Stimulated activated naive CD4-positive, alpha-beta T cell treated with Interleukin-2 at 50 U/mL for 16 hours (primary cell): ENCODE data around the gene SLC48A1.
A peak's percentile ranks its signal among the peaks of the same experiment; 100 is the strongest.

Source experiments
- DNase-seq: peaks from one replicate; lab custom pipeline; 2025; lab: John Stamatoyannopoulos, UW

The SLC48A1 gene

DNA sequence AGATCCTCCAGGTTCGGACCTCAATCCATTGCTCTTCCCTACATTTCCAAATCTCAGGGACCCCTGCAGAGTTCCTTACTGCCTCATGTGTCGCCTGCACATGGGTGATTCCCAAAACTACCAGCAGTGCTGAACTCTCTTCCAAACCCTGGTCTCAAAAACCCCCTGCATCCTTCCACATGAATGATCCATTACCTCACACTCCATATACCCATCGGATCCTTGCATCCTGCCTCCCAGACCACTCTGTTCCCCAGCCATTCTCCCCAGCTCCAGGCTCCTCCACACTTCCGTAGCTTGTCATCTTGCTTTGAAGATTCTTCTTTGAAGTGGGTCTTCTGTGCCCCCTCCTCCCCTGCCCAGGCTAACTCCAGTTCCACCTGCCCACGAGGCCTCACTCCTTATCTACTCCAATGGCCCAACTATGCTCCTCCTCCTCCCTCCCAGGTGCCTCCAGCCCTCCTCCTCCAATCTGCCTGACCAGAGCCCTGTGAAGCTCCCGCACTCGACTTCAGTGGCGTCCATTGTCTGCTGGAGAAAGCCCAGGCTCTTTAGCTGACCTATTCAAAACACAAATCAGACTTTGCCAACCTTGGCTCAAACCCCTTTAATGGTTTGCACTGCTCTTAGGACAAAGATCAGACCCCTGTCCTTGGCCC is 28.1 kb upstream of the SLC48A1 start:
- no peak for DNase-seq

DNA sequence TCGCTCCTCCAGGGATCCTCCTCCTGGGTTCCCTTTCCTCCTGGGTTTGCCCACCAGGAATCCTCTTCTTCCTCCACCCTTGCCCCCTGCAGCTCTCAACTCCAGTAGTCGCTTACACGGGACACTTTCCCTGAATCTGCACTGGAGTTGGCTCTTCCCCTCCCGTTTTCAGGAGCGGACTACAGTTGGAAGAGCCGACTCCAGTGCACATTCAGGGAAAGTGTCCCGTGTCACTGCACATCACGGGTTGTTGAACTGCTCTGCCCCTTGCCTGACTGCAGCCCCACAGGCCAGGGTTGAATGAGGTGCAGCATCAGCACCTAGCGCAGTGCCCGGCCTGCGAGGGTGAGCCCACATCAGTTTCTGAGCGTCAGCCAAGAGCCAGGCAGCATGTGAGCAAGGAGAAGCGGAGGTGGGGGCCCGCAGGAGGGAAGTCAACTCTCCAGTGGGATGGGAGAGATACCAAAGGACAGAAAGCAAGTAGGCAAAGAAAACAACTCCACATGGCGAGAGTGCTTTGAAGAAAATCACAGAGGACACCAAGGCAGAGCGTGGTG is 27.5 kb upstream of the SLC48A1 start:
- no peak for DNase-seq

DNA sequence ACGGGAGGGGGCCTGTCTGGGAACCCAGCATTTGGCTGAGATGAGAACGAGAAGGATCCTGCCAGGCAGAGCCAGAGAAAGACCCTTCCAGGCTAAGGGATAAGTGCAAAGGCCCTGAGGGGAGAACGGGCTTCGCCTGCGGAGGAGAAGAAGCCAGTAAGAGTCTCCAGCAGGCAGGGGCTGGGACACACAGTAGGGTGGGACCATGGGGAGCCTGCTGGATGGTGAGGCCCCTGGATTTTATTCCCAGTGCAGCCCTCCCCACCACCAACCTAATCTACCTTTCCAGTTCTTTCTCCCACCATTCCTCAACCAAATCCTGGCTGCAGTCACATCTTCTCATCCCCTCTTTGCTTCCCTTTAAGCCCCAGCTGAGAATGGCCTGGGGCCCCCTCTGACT is 27.0 kb upstream of the SLC48A1 start:
- no peak for DNase-seq

DNA sequence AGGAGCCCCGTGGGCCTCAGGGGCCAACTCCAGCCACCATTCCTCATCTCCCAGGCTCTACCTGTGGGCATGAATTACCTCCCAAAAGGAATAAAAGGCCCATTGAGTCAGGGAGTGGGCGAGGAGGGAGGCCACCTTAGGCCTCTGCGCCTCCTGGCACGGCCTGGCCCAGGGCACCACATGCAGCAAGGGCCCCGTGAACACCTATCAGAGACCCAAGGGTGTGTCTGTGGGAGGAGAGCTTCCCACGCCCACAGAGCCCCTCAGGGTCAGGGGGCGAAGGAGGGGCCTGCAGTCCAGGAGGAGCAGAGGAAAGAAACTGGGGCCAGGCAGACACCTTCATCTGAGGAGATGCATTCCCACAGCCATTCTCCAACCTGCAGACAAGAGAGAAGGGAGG is 26.5 kb upstream of the SLC48A1 start:
- DNase-seq = no peak

DNA sequence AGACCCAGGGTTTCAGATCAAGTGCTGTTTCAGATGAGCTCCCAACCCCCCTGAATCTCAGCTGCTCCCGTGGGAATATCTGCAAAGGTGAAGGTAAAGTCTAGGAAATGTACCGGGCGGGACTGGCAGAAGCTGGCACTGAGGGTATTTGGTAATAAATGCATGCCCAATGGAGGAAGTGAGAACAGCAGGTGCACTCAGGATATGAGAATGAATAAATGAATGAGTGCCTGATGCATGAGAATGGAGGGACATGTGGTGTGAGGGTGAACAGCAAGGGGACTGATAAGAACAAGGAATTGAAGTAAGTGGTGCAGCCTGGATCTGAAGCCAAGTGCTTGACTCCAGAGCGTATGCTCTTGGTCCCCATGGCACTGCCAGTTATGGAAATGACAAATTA is 25.9 kb upstream of the SLC48A1 start:
- DNase-seq = no peak

DNA sequence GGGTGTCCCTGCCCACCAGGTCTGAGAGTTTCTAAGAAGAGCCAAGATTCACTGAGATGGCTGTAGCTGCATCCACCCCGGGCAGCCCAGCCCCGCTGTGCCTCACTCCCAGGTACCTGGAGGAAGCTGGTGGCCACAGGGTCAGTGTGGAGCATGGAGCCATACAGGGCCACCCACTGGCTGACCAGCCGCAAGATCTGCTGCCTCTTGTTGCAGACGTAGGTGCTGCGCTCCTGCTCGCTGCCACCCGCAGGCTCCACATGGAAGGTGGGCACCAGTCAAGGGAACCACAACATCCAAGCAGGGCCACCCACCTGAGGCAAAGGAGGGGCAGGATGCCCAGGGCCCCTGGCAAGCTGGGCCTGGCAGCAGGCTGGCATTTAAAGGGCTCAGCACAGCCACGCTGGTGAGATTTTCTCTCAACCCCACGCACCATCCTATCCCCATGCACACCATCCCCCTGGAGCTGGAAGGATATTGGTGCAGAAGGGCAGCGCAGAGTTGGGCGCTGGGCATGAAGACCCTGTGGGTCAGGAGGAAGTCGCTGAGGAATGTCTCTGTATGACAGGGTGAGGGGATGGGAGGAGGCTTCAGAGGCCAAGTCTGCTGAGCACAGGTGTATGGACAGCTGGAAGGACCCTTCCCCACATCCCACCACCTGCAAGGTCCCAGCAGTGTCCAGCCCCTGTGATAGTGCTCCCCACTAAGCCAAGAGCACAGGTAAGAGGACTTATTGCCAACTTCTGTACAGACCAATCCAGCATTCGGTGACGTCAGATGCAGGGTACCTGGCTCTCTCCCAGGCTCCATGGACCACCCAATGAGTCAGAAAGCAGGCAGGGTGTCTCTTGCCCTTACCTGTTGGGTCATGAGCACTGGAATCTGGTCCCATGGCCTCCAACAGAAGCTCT is 25.2 kb upstream of the SLC48A1 start:
- DNase-seq = no peak

DNA sequence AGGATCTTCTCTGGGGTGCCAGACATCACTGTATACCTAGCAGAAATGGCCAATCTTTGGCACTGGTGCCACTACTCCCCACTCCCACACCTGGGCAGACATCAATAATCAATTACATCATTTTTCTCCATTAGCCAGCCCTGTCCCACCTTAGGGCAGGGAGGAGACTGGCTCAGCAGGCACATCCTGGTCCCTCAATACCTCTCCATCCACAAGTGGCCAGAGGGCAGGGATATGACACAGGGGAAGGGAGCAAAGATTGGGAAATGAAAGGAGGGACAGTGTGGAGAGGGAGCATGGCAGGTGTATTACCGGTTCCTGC is 24.6 kb upstream of the SLC48A1 start:
- DNase-seq = no peak

DNA sequence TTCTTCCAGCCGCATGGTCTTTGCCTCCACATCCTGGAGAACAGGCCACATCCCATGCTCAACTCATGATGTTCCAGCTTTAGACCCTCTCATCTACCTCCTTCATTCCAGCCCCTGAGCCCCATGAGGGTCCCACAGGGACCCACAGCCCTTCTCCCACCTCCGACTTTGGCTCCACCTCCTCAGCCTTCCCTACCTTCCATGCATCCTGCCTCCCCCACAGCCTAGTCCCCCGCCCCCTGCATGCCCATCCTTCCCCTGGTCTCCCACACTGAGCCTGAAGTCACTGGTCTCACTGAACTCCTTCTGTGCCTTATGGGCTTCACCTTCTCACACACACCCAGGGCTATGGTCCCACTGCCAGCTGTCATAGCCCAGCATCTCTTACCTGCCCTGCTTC is 24.1 kb upstream of the SLC48A1 start:
- no peak for DNase-seq

DNA sequence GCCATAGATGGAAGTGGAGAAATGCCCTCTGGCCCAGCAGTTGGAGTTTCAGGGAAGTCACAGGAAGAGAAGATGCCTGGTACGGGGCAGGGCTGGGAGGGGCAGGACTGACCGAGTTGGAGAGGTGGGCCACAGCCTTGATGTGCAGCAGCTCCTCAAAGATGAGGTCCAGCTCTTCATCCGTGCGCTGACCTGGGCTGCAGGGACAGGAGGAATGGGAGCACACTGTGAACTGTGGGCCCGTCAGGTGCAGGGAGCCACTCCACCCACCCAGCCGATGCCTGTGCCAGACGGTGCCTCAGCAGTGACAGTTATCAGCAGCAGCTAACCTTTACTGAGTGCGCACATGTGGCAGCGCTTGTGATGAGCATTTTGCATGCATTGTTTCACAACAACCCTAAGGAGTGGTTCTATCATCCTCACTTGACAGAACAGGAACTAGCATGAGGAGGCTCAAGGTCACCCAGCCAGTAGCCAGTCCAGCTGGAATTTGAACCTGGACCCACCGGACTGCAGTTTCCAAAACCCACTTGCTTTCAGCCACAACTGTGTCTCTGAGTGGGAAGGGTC is 22.7 kb upstream of the SLC48A1 start:
- DNase-seq = no peak

DNA sequence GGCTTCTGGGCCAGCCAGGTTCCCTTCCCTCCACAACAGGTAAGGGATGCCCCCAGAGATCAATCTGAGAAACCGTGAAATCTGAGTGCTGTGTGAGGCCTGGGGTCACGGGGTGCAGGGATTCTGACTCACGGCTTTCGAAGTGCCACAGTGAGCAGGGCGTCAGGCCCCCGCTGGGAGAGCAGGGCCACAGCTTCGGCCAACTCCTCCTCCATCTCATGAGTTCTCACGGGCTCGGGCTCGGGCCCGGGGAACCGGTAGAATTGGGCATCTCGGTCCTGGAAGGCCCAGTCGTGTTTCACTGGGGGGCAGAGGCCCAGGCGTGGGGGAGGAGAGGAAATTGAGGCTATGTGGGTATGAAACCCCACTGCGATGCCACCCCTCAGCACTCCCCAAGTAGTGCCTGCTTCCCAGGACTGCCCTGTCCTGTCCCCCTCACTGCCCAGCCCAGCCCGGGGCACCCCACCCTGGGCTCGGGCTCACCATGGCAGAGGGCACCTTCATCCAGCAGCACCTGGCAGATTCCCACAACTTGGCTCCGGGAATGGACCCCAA is 22.0 kb upstream of the SLC48A1 start:
- DNase-seq = no peak

DNA sequence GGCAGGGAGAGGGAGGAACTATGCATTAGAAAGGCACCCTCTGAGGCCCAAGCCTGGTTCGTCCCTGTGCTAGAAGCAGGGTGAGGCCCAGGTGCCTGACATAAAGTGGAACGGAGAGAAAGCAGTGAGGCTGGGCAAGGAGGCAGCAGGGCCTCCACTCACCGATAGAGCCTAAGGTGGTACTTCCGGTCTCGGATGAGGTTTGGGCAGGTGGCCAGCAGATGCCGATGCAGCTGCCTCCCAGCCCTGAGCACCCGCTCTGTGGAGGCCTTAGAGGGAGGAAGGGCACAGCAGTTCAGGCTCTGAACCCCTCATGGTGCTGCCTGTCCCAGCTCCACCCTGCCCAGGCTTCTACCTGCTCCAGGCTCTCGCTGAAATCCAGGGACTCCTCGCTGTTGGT is 21.5 kb upstream of the SLC48A1 start:
- DNase-seq = no peak

DNA sequence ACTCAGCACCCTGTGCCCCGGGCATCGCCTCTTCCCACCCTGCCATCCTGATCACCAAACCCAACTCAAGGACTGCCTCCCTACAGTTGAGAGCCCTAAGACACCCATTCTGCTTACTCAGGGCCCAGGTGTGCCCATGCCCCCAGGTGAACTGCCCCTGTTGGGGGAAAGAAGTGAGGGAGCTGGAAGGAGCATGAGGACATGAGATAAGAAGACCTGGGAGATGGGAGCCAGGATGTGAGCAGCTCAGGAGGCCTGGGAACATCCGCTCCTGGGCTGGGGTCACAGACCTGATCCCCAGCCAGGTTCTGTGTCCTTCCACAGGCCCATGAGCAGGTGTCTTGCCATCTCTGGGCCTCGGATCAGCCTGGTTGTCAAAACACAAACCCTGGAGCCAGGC is 20.9 kb upstream of the SLC48A1 start:
- no peak for DNase-seq

DNA sequence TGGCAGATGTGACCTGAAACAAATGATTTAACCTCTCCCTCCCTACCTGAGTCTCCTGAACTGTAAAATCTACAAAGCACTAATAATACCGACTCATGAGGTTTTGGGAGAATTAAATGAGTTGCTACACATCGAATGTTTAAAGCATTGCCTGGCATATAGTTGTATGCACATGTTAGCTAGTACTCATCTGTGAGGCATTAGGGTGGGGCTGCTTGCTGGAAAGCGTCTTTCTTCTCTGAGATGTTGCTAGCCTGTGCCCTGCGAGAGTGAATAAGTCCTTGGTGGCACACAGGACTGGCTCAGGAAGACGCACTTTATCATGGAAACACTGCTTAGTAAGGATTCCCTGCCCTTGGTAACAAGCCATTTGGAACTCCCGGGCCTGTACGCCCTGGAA is 20.5 kb upstream of the SLC48A1 start:
- no peak for DNase-seq

DNA sequence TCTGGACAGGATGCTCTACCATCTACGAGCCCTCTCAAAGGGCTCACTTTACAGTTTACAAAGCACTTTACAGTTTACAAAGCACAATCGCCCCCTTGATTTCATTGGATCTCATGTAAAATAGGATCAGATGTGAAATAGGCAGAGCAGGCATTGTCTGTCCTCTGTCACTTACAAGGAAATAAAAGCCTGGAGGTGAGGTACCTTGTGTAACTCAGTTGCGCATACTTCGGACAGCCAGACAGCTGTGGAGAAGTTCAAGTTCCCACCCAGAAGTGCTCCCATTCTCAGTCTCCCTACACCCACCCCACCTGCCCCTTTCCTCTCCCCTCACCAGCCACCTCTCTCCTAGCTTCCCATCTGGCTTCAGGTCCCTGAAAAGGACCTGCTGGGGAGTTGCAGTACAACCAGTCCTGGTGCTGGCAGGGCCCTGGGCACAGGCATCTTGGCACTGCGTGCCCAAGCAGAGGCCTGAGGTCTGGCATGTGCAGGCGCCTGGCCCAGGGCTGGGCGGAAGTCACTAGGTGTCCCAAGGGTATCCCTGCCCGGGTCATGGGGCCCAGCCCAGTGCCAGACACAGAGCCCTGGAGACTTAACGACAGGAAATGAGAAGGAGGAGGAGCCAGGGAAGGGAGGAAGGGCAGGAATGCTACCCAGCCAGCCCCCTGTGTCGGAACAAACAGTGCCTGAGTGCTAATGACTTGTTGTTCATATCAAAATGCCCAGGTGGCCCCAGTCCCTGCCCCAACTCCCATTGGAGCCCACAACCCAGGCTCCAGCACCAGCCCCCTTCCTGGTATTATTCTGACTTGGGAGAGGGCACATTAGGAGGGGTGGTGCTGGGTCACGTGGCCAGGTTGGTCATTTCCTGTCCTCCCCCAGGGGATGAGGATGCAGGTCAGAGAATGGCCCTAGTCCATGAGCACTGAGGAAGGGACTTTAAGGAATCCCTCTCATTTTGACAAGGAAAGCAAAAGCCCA is 19.7 kb upstream of the SLC48A1 start:
- DNase-seq = no peak

DNA sequence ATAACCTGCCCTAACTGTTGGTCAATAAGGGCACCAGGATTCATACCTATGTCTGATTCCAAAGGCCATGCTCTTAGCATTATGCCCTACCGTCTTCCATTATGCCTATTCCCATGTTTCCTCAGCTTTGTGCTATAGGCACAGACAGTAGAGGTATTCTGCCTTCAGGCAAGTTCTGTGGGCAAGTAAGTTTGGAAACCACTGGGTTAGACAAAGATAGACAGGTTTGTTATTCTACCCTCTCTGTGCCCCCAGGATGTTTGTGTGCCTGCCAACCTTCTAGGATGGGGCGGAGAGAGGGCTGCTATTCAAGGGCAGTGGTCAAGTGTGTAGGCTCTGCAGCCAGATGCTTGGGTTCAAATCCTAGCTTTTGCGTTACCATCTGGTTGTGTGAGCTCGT is 18.9 kb upstream of the SLC48A1 start:
- no peak for DNase-seq

DNA sequence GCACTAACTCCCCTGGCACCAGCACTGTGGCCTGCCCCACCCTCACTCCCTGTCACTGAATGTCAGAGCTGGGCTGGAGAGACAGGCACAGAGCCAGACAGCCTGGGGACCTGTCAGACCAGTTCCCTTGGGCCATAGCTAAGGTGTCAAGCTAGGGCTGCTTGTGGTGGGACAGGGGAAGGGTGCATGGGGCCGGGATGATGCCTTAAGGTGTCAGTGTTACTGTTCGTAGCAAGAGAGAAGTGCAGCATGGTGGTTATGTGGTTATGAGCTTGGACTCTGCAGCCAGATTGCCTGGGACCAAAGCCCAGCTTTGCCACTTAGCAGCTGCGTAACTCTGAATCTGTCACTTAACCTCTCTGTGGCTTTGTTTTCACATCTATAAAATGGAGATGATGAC is 18.2 kb upstream of the SLC48A1 start:
- no peak for DNase-seq

DNA sequence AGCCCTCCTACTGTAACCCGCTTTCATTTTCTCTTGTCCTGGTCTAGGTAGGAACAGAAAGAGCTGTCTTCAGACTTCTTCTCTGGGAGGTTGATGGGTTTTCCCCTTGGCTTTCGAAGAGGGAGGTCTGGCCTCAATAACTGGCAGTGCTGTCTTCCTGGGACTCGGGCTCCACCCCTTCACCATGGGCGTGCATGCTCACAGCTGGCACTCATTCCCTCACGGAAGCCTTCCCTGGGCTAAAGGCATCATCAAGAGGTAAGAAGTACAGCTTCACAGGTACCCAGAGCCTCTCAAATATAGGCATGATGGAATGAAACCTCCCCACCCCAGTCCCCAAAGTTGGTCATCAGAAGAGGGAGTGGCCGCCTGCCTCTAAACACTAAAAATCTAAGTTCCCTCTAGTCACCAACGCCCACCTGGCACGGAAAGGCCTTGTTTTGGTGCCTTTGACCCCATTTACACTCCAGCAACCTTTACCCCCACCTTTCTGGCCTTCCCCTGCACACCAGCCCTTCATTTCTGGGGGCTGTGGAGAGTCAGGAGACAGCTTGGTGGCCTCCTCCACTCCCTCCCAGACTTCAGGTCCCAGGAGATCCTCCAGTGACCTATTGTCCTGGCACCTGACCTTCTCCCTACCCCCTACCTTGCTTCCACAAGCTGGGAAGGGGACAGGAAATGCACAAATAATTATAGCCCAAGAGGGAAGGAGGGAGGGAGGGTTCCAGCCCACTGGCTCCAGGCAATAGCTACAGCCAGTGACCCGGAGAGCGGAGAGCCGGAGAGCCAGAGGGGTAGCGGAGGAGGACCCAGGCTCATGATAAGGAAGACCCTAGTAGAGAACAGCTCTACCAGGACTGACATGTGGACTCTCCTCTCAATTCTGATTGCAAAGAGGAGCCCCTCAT is 17.1 kb upstream of the SLC48A1 start:
- peak; percentile 59 for DNase-seq

DNA sequence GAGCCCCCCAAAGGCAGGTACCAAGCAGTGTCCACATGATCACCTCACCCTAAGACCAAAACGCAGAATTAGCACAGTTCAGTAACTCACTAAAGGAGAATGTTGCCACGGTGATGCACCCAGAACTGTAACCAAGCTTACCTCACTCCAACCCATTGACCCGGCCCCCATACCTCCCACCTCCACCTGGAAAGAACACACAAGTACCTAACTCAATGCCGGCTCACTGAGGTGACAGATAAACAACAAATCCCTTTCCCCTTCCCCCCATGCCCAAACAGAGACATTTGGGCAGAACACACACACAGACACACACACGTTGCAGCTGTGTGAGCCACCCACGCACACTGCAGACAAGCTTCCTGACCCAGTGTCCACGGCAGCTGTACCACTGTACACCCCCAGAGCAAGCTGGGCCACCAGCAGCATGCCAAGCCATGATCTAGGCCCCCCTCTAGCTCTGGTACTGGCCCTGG is 15.6 kb upstream of the SLC48A1 start:
- no peak for DNase-seq

DNA sequence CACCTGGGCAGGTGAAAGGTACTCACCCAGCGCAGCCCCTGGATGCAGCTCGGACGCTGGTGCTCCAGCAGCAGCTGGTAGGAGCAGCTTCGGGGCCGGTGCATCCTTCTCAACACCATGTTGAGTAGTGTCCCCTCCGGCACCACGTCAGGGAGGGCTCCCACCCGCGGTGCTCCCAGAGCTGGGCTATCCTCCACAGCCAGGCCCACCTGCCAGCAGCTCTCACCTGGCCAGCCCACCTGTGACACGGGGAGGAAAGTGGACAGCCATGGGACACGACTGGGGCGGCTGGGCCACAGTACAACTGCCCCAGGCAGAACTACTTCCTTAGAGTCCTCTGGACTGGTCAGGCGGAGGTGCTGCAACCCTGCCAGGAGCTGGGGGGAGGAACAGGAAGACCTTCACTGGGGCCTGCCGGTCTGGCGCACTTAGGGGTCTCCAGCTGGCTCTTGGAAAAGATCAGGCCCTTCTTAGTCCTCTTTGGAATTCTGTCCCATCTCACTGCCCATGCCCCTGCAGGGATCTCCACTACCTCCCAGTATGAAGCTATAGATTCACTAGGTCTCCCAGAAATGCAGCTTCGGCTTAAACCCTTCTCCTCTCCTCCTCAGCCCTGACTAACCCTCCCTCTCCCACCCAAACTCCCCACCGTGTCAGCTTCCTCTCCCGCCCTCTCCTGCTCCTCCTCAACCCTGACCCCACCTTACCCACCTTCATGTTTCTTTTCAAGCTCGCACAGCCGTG is 15.0 kb upstream of the SLC48A1 start:
- DNase-seq = no peak

DNA sequence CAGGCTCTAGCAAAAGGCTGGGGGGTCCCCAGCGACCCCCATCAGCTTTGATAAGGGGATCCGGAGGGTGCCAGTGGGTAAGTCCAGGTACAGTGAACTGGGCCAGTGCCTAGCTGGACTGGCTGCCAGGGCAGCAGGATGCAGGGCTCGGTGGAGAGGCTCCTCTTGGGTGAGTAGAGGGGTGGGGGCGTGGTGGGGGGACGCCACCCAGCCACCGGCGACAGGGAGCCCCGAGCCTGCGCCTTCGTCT is 14.5 kb upstream of the SLC48A1 start:
- no peak for DNase-seq
